NCI-H2227 (cell line): Measurements from ENCODE around the gene TBC1D32.
"Not testable (repeated sequence)": the region's sequence is repeated elsewhere in the genome, so short reads cannot be mapped to it uniquely, and the experiment has no call there.

Source experiments
- DNase-seq: peaks from one replicate; lab custom pipeline; 2025; ENCODE audit not compliant: unreplicated experiment; lab: John Stamatoyannopoulos, UW

TBC1D32 gene, protein sequence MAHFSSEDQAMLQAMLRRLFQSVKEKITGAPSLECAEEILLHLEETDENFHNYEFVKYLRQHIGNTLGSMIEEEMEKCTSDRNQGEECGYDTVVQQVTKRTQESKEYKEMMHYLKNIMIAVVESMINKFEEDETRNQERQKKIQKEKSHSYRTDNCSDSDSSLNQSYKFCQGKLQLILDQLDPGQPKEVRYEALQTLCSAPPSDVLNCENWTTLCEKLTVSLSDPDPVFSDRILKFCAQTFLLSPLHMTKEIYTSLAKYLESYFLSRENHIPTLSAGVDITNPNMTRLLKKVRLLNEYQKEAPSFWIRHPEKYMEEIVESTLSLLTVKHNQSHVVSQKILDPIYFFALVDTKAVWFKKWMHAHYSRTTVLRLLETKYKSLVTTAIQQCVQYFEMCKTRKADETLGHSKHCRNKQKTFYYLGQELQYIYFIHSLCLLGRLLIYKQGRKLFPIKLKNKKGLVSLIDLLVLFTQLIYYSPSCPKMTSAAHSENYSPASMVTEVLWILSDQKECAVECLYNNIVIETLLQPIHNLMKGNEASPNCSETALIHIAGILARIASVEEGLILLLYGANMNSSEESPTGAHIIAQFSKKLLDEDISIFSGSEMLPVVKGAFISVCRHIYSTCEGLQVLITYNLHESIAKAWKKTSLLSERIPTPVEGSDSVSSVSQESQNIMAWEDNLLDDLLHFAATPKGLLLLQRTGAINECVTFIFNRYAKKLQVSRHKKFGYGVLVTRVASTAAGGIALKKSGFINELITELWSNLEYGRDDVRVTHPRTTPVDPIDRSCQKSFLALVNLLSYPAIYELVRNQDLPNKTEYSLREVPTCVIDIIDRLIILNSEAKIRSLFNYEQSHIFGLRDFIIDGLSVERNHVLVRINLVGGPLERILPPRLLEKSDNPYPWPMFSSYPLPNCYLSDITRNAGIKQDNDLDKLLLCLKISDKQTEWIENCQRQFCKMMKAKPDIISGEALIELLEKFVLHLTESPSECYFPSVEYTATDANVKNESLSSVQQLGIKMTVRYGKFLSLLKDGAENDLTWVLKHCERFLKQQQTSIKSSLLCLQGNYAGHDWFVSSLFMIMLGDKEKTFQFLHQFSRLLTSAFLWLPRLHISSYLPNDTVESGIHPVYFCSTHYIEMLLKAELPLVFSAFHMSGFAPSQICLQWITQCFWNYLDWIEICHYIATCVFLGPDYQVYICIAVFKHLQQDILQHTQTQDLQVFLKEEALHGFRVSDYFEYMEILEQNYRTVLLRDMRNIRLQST

DNA sequence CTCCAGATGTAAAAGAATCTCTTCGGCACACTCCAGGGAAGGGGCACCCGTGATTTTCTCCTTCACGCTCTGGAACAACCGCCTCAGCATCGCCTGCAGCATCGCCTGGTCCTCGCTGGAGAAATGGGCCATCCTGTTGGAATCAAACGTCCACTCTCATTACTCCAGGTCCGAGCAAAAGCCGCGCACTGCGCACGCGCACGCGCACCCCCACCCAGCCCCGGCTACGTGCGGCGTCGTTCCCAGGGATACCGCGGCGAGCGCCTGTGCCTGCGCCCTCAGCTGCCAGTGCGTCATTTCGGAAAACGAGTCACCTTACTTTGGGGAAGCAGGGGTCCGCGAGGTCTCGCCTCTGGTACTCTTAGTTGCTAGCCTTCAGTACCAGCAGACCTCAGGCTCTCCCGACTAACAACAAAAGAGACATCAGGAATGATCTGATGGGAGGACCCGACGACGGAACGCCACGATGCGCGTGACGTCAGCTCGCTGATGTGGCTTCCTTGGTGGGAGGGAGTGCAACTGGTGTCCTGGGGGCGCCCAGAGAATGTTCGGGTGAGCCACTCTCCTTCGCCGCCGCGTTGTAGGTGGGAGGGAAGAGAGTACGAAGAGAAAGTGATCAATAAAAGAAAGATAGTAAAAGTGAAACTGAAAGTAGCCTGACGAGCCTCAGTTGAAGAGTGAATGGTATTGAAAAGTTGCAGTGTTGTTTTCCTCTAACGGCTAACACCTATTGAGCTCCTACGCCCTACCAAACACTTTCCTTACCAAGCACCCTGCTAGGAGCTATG, at the start of gene TBC1D32:
TBC1D32 (minus strand) TSS at position 182 of the 788 bp plus-strand sequence; CDS start at position 132, 50 bp downstream.
- DNase-seq, result peak; percentile 89

DNA sequence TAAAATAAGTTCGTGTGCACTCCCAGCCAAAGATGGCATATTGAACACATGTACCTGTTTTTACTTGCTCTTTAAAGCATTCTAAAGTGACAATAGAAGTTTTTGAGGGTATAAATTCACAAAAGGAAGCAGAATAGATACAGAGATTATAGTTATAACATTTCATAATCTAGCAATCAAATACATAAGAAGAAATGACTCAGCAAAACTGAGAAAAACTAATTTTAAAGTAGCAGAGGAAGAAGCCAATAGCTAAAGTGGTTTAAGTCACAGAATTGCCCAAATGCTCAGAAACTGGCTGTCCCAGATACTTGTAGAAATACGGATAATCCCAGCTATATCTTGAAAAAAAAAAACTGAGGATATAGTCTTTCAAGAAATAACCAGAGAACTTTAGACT, 49.2 kb upstream of the TBC1D32 start:
- DNase-seq, result no peak

DNA sequence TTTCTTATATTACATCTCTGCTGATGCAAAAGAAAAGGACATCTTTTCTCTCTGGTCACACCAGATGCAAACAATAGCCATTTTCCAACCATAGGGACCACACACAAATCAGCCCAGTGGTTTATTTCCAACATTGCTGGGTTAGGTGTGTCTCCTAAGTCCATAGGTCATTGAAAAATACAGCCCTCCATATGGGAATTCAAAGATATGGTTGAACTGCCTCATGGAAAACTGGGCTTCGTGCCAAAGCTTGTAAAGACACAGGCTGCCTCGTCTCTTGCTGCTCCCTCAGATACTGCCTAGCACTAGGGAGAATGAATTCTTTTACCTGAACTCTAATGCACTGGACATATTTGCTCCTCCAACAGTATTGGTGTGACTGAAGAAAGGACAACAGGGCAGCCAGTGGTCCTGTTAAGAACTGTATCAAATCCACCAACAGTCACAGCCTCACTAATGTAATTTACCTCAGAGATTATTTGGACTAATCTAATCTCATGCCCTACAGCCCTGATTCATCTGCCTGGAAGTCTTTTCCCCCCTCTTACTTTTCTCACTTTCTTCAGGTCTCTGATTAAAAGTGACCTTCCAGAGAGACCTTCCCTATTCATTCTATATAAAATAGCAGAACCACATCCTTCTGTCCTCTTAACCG, 48.3 kb upstream of the TBC1D32 start:
- DNase-seq, result peak; percentile 70

DNA sequence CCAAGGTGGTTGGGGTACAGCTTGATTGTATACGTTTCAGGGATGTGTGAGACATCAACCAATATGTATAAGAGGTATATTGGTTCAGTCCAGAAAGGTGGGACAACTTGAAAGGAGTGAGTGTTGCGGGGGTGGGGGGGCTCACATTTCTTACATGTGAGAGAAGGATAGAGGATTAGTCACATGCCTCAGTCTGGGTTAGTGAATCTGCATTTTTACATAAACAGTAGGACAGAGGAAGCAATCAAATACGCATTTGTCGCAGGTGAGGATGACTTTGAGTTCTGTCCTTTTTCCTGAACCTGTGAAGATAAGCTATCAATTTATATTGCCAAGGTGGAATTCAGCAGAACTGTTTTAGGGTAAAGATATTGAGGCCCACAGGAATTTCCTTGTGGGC, 42.1 kb upstream of the TBC1D32 start:
- no peak for DNase-seq

DNA sequence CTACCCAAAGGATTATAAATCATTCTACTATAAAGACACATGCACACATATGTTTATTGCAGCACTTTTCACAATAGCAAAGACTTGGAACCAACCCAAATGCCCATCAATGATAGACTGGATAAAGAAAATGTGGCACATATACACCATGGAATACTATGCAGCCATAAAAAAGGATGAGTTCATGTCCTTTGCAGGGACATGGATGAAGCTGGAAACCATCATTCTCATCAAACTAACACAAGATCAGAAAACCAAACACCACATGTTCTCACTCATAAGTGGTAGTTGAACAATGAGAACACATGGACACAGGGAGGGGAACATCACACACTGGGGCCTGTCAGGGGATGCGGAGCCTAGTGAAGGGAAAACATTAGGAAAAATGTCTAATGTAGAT, 39.9 kb upstream of the TBC1D32 start:
- not testable (repeated sequence) for DNase-seq

DNA sequence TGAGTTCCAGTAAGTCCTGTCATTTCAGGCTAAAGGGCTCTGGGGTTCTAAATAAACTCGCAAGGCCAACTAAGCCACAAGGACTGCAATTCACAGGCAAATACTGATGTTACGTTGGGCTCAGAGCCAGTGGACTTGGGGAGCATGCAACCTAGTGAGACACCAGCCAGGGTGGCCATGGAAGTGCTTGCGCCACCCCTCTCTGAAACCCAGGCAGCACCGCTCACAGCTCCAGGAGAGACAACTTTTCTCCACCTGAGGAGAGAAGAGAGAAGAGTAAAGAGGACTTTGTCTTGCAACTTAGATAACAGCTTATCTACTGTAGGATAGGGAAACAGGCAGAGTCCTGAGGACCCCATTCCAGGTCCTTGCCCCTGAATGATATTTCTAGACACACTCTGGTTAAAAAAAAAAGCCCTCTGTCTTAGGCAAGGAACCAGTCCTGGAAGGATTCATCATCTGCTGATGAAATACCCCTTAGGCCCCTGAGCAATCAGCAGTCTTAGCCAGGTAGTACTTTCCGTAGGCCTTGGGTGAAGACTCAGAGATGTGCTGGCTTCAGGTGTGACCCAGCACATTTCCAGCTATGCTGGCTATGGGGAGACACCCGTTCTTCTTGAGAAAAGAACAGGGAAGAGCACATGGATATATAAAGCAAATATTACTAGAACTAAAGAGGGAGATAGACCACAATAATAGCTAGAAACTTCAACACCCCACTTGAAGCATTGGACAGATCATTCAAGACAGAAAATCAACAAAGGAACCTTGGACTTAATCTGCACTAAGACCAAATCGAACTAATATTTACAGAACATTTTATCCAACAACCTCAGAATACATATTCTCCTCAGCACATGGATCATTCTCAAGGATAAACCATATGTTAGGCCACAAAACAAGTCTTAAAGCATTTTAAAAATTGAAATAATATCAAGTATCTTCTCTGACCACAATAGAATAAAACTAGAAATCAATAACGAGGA, 31.5 kb upstream of the TBC1D32 start:
- no peak for DNase-seq

DNA sequence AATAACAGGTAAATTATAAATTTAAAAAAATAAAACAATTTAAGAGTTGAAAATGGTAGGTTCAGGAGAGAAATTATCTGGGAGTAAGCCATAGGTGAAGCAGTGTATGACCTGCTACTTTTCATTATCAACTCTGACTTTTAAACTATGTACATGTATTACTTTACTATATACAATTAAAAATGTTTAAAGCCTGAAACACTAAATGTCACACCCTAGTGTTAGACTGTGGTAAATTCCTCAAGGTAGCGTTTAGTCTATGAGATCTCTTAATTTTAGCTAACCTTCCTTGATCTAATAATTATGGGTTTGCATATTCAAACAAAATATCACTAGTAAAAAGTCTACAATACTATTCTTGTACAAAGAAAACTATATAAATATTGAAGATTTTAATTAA, 22.3 kb upstream of the TBC1D32 start:
- no peak for DNase-seq

DNA sequence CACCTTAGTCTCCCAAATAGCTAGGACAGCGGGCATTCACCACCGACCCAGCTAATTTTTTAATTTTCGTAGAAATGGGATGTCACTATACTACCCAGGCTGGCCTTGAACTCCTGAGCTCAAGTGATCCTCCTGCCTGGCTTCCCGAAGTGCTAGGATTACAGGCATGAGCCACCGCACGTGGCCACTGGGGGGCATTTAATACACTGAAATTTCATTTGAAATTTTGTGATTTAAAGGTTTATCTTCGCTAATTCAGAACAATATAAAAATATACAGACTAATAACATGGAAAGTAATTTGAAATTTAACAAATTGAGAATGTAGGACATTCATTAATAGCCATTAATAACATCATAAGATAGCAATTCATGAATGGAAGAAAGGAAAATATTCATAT, 20.5 kb upstream of the TBC1D32 start:
- DNase-seq, result no peak

DNA sequence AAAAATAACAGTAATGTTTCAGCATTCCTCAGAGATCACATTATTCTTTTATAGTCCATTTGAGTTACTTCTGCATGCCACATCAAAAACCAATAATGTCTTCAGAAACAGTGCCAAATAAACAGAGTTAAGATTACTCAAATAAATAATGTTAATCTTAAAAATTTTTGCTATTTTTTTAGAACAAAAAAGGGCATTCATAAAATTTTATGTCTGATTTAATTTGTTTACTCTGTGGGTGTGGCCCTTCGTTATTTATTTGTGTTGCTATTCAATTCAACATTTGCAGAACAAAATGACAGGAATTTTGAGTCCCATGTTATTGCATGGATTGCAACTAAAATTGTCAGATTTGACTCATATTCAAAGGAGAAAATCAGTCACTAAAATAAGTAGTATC, 18.7 kb upstream of the TBC1D32 start:
- no peak for DNase-seq

DNA sequence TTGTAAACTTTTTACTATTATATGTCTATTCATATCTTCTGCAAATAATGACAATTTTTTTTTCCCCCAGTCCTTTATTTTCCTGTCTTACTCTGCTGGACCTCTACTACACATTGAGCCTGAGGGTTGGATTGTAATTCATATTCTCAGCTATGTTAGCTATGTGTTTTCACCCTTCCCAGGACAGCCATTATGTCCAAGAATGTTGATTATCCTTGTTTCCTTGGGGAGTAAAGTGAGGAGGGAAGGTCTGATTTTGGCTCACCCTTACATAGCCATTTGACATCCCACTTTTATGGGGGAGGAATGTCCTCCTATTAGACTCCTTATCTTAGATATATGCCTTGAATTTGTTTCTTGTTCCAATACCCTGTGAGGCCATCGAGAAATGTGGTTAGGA, 17.6 kb upstream of the TBC1D32 start:
- no peak for DNase-seq

DNA sequence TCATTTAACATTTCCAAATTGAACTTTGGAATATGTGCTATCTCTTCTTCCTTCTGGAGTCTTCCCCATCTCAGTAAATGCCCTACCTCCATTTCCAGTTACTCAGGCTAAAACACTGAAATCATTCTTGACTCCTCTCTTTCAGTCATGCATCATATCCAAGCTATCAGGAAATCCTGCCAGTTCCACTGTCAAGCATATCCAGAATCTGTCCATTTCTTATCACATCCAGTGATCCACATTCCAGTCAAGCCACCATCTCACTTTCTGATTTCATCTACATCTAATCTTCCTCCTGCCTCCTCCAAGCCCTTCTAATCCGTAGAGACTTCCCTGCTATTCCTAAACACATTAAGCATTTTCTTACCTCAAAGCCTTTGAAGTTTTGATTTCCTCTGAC, 15.3 kb upstream of the TBC1D32 start:
- DNase-seq, result no peak

DNA sequence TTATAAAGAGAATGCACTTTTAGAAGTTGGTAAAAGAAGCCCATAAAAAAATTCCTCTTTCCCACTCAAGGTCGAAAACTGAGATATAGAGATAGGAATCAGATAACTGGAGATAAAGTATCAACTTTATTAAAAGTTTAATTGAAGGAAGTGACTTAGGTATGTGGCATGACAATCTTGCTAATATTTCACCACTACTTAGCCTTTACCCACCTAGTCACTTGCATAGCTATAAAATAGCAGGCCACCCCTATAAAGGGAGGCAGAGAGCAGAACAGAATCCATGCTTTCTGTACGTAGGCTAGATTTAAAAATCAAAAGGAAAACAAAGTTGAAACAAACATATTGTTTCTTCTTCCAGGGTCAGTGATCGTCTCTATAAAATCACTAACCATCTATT, 13.2 kb upstream of the TBC1D32 start:
- no peak for DNase-seq

DNA sequence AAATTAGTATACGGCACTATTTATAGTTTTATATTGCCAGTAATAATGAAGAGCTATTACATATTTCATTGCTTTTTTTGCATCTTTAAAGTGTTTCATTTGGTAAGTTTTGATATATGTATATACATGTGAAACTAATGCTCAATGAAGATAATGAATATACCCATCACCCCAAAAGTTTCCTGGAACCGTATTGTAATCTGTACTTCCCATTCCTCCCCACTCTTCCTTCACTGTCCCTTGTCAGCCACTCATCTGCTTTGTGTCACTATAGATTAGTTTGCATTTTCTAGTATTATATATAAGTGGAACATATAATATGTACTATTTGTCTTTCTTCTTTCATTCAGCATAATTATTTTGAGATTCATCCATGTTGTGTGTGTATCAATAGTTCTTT, 10.3 kb upstream of the TBC1D32 start:
- DNase-seq, result no peak

DNA sequence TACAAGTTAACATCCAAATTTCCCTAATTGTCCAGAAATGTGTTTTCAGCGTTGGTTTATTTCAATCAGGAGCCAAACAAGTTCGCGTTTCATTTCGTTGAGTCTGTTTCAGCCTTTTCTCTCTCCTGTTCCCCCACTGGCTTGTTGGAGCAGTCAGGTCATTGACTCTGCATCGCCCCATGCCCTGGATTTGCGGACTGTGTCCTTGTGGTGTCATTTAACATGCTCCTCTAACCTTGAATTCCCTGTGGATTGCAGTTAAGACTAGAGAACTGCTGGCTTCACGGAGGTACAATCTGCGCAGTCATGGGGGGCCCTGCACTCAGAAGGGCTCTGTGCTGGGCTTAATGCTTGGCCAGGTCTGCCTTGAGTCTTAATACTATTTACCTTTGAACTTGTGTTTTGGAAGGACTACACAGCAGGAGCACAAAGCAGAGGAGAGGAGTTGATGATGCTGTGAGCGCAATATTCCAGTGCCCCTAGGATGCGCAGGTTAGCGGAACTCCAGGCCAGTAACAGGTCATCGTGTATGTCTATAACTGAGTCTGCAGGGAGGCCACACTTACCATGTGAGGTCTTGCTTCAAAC, 5.5 kb upstream of the TBC1D32 start:
- no peak for DNase-seq

DNA sequence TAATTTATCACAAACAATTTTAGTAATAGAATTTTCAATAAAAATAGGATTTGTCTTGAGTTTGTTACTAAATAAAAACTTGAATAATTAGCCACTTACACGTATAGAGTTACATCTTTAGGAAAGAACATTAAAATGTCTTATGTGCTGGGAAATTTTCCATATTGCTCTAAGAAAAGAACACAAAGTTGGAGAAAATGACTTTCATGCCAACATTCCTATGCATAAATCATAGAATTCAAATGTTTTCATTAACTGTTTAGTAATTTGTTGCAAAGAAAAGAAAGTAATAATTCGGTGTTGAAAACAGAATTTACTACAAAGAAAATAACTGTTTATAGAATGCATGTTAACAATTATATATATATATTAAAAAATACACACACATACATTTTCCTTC, 4.7 kb upstream of the TBC1D32 start:
- DNase-seq, result no peak

DNA sequence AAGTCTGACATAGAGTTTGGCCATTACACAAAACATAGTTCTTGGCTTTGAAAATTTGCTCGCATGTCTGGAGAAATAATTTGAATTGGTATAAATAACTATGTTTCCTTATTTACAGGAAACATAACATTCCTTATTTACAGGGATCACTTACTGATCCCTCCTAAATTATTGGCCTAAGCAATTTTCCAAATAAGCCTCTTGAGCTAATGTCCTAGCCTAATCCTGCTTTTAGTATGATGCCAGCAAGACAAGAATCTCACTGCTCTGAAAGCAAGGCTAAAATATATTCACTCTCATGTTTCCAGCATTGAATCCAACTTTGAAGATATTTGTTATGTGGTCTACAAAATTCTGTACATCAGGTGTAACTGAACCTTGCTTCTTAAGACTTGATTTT, 4.1 kb upstream of the TBC1D32 start:
- DNase-seq, result no peak

DNA sequence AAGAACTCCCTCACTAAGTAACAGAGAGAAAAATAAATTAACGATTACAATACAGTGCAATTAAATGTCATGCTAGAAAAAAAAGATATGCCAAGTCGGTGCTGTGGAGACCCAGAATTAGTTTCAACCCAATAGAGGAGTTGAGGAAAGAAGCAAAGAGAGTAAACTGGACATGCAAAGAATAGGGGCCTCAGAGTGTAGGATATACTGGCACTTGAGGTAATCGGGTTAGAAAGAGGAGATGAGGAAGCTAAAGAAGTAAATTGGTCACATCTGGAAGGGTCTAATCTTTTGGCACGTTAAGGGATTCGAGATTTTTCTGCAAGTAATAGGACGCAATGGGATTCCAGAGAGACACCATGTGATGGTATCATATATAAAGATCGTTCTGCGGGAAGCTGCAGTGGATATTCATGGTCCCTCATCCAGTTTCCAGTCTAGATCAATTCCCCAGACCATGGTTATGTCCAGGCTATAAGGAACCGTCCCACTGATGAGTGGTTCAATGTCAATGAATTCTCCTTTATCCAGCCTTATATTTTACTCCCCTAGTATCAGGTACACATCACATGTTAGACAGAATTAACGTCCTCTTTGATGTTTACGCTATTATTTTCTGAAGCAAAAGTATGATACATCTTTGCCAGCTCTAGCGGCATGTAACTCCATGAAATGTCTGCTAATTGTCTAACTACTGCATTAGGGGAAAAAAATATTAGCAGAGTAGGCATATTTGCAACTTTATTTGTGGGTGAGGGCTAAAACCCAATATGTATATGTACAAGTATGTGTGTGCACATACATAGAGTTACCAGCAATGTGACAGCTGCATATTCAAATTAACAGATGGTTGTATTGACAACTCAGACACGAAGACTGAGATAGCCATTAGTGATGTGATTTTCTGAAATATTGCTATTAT, 1.1 kb upstream of the TBC1D32 start:
- DNase-seq, result no peak
